AG04449 (cell line): ENCODE measurements around the gene PTPRJ.

ENCODE experiments used
- CTCF ChIA-PET: fragments of 350-600 bp; formaldehyde crosslinking; extraction: SDS; loops from one replicate; lab custom pipeline; 2021; ENCODE audit warnings: antibody characterized with exemption; lab: Yijun Ruan, JAX
- POLR2A ChIA-PET: fragments of 400-600, 350-600 bp; formaldehyde crosslinking; extraction: SDS; loops from one replicate; lab custom pipeline; 2020; ENCODE audit warnings: antibody characterized with exemption, inconsistent platforms; lab: Yijun Ruan, JAX
- DNase-seq: peaks from one replicate; pipeline ENCODE4 v3.0.0-alpha.2; 2010; ENCODE audit warnings: low read depth, low spot score
- H3K4me3 ChIP-seq: 2 replicates; pipeline ENCODE4 v1.5.1; 2011; ENCODE audit warnings: low read depth, mild to moderate bottlenecking, control low read depth, low read length
- CTCF ChIP-seq: IDR thresholded peaks from one replicate; pipeline ENCODE4 v1.5.1; 2011; ENCODE audit warnings: mild to moderate bottlenecking, moderate library complexity, low read length, control low read depth, inconsistent platforms; ENCODE audit not compliant: insufficient read depth; ENCODE audit errors: missing control alignments

The PTPRJ gene

DNA sequence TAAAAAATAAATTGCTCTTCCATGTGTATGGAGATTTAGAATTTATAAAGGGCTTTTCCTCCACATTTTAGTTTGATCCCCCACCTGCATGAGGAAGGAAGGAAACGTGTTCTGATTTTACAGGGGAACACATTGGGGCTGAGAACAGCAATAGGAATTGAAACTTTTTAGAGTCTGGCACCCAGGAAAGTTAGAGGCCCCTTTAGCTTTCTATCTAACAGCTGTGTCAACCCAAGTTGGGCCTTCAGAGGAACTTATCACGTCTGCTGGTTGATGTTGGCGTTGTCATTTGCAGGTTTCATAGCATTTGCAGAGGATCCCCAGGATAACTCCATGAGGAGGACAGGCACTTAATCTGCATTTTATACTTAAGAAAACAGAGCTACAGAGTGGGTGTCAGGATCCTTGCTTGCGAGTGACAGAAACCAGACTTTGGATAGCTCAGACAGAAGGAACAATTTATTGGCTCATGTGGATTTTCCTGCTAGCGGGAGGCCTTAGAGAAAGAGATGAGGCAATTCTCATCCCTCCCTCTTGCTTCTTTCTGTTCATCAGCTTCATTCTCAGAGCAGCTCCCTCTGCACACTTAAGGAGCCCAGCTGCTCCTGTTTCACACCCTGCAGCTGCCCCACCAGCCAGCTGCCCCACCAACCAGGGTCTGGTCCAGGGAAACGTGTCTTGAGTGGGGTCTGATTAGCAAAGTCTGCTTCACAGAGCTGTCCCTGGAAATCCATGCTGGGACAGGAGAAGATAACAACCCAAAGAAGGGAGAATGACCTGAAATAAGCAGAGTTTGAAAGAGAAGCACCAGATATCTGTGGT lies 143.8 kb downstream of the PTPRJ start:
- no peak overlapping the region for H3K4me3 ChIP-seq
- DNase-seq, result no peak
- TF ChIP-seq CTCF, result no peak
- ChIA-PET POLR2A (no interaction called here), CTCF (interaction anchor here (0.9 to 1.5 kb wide), 2 partner anchors 13 to 14 kb away, joined by 3 to 6 read pairs; no protein-coding TSS in a partner anchor)

GRCh38 chr11:48124880-48125279 lies 144.5 kb downstream of the PTPRJ start:
- POLR2A ChIA-PET, result no interaction called here
- no peak for TF ChIP-seq CTCF
- CTCF ChIA-PET, result interaction anchor here (0.9 to 1.5 kb wide), 2 partner anchors 14 to 15 kb away, joined by 3 to 6 read pairs; no protein-coding TSS in a partner anchor

DNA sequence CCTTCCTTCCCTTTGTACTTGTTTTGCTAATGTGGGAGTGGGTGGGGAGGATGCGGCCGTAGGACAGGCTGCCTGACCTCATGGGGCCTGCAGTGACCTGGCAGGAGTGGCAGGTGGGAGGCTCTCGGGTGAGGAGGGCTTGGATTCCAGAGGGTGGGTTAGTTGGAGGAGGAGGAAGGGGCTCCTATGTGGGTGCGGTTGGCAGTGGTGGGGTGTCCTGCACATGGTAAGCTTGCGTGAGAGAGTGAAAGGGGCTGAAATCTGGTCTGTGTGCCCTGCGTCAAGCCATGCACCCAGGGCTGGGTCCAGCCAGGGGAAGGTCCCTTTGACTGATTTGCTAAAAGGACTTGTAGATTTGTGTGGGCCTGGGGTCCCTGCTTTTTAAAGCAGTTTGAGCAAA lies 145.5 kb downstream of the PTPRJ start:
- ChIA-PET CTCF (no interaction called here), POLR2A (no interaction called here)
- H3K4me3 ChIP-seq, result no peak overlapping the region
- no peak for TF ChIP-seq CTCF
- DNase-seq, result no peak

More at GRCh38 chr11:48124880-48125279, 144.5 kb downstream of the PTPRJ start:
- no peak for DNase-seq
- no peak overlapping the region for H3K4me3 ChIP-seq

- TF ChIP-seq CTCF, result no peak
- POLR2A ChIA-PET, result no interaction called here
- CTCF ChIA-PET, result interaction anchor here (1.2 to 2.6 kb wide), 2 partner anchors 18 to 193 kb away, joined by 4 to 7 read pairs; no protein-coding TSS in a partner anchor
- DNase-seq, result no peak
- H3K4me3 ChIP-seq, result no peak overlapping the region
Observed at GRCh38 chr11:48127521-48128183, 147.3 kb downstream of the PTPRJ start.

DNA sequence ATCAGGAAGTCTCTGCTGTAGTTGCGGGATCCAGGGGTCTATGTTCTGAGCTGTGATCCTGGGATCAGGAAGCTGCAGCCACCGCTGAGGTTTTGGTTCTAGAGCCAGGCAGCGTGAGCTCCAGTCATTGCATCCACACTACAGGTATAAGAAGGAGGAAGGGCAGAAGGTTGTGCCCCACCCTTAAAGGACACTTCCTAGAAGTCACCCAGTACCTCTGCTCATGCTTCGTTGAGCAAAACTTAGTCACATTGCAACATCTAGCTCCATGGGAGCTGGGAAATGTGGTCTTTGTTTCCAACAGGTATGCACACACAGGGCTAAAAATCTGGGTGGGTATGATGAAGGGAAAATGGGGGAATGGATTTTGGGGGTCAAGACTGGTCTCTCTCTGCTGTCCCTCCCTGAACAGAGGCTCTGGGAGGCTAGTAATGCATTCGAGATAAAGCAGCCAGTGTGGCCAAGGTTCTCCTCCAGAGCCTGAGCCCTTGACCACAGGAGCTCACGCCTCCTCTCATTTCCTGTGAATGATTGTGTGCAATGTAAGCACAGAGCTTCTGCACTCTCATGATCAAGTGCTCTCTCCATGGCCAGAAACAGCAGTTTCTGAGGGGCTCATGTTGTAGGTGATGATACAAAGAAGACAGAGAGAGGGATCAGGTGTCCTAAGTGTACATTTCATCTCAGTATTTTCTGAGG lies 149.5 kb downstream of the PTPRJ start:
- ChIA-PET CTCF (interaction anchor here (1.1 to 2.6 kb wide), 2 partner anchors 43 to 195 kb away, joined by 3 to 7 read pairs; no protein-coding TSS in a partner anchor), POLR2A (no interaction called here)
- no peak for DNase-seq
- H3K4me3 ChIP-seq, result no peak overlapping the region
- TF ChIP-seq CTCF, result no peak
